Coronary artery (tissue), 2 donors: Measurements from ENCODE around the gene CACNA1B.
A peak's percentile ranks its signal among the peaks of the same experiment; 100 is the strongest.
"Not testable (repeated sequence)": the region's sequence is repeated elsewhere in the genome, so short reads cannot be mapped to it uniquely, and the experiment has no call there.

Experiments
- DNase-seq: peaks from one replicate; pipeline ENCODE4 v3.0.0-alpha.2; 2017; ENCODE audit warnings: low spot score
- H3K27ac ChIP-seq, 2 donors: fragments of 200-600 bp; sonication (generic); one replicate each; pipeline ENCODE4 v1.5.1; 2016 to 2019
- H3K4me3 ChIP-seq: fragments of 200-600 bp; sonication (generic); 2 replicates; pipeline ENCODE4 v1.5.1; 2016; ENCODE audit warnings: mild to moderate bottlenecking, moderate library complexity
- TF ChIP-seq, protein P1 (sequence below): fragments of 200-600 bp; sonication (generic); IDR thresholded peaks from one replicate; pipeline ENCODE4 v1.5.1; 2019; ENCODE audit warnings: antibody characterized with exemption

CACNA1B gene

GRCh38 chr9:138085568-138085967, 208.0 kb downstream of the CACNA1B start:
- TF ChIP-seq, protein P1, sequence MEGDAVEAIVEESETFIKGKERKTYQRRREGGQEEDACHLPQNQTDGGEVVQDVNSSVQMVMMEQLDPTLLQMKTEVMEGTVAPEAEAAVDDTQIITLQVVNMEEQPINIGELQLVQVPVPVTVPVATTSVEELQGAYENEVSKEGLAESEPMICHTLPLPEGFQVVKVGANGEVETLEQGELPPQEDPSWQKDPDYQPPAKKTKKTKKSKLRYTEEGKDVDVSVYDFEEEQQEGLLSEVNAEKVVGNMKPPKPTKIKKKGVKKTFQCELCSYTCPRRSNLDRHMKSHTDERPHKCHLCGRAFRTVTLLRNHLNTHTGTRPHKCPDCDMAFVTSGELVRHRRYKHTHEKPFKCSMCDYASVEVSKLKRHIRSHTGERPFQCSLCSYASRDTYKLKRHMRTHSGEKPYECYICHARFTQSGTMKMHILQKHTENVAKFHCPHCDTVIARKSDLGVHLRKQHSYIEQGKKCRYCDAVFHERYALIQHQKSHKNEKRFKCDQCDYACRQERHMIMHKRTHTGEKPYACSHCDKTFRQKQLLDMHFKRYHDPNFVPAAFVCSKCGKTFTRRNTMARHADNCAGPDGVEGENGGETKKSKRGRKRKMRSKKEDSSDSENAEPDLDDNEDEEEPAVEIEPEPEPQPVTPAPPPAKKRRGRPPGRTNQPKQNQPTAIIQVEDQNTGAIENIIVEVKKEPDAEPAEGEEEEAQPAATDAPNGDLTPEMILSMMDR, result no peak
- DNase-seq, result no peak
- Histone ChIP-seq H3K27ac (no peak overlapping the region), H3K4me3 (no peak overlapping the region)

DNA sequence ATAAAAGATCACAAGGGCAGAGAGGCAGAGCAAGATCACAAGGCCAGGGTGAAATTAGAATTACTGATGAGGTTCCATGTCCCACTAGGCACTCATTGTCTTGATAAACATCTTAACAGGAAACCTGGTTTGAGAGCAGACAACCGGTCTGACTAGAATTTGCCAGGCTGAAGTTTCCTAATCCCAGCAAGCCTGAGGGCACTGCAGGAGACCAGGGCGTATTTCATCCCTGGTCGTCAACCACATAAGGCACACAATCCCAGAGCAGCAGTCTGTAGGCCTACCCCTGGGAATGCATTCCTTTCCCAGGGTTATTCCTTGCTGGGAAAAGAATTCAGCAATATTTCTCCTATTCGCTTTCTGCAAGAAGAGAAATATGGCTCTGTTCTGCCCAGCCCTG, 214.5 kb downstream of the CACNA1B start:
- H3K4me3 ChIP-seq, H3K27ac ChIP-seq, DNase-seq: not testable (repeated sequence)

GRCh38 chr9:138094028-138094427, 216.4 kb downstream of the CACNA1B start:
- TF ChIP-seq, protein P1, result no peak
- Histone ChIP-seq H3K4me3 (no peak overlapping the region), H3K27ac (no peak overlapping the region)
- no peak for DNase-seq

- DNase-seq, result no peak
- Histone ChIP-seq H3K4me3 (no peak overlapping the region), H3K27ac (no peak overlapping the region)
- TF ChIP-seq, protein P1, result no peak
Measured at GRCh38 chr9:138095813-138096518, 218.4 kb downstream of the CACNA1B start.

DNA sequence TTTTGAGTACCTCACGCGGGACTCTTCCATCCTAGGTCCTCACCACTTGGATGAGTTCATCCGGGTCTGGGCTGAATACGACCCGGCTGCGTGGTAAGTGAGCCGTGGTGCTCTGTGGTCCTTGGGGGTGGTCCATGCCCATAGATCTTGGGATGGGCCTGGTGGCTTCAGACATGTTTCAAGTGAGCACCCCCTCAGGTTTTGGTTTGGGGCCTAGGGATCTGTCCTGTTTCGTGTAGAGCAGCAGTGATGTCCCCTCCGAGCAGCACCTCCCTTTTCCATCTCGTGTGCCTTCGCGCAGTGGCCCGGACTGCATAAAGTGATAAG, 218.9 kb downstream of the CACNA1B start:
- H3K4me3 ChIP-seq, result no peak overlapping the region
- peak; percentile 52 for DNase-seq
- no peak overlapping the region for H3K27ac ChIP-seq
- TF ChIP-seq, protein P1, result no peak

- TF ChIP-seq, protein P1, result no peak
- Histone ChIP-seq H3K27ac (no peak overlapping the region), H3K4me3 (no peak overlapping the region)
- peak; percentile 58 for DNase-seq
Measured at GRCh38 chr9:138097501-138097991, 220.0 kb downstream of the CACNA1B start.

DNA sequence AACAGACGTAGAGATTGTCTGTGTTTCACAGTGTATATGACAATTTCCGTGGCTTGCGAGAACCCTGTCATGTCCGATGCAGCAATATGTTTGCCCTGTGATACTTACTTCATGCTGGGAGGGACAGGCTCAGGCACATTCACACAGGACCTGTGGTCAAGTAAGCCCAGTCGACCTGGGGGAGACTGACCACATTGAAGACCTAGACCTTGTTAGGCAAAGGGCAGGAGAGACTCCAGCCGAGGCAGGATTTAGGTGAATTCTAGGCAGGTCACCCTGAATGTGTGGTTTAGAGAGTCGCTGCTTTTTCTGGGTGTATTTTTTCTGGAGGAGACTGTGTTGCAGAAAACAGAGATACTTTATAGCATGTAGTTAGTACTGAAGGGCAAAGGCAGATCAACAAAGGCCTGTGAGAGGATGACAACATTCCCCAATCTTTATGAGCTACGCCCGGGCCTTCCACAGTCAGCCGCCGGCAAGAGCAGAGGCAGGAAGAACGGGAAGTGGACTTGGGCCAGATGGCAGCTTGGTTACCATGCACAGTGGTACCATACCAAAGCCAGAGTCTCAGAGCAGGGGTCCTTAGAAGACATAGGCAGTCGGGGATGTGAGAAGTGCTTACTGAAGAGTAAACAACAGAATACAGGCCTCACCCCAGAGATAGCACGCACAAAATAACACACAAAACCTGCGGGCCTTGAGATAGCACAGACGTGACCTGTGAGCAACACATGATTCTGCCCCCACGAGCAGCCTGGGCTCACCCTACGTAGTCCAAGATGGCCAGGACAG, 220.7 kb downstream of the CACNA1B start:
- Histone ChIP-seq H3K27ac (no peak overlapping the region), H3K4me3 (no peak overlapping the region)
- peak; percentile 67 for DNase-seq
- TF ChIP-seq, protein P1, result no peak
